OCI-LY3 (cell line): ENCODE measurements around the gene BACH2.

Experiments used
- H2AFZ ChIP-seq: fragments of 200-600, 300-600 bp; shearing (Covaris generic); 2 replicates; pipeline ENCODE4 v1.6.0; 2014; ENCODE audit warnings: antibody characterized with exemption, low read depth, low read length
- H3K27ac ChIP-seq: fragments of 200-600, 300-600 bp; sonication (generic); 2 replicates; pipeline ENCODE4 v1.5.1; 2014; ENCODE audit warnings: mild to moderate bottlenecking, low read length, moderate library complexity, mixed read lengths
- H3K27me3 ChIP-seq: fragments of 200-600, 300-600 bp; sonication (generic); 2 replicates; pipeline ENCODE4 v1.6.1; 2014; ENCODE audit warnings: low read depth, low read length, mixed read lengths
- H3K36me3 ChIP-seq: fragments of 200-600, 300-600 bp; sonication (generic); replicated peaks from 2 replicates; pipeline ENCODE3; 2014; ENCODE audit warnings: low read depth, low read length, mixed read lengths
- H3K4me1 ChIP-seq: fragments of 300-600, 200-600 bp; sonication (generic); 2 replicates; pipeline ENCODE4 v1.6.1; 2014; ENCODE audit warnings: low read length, mixed read lengths
- H3K4me2 ChIP-seq: fragments of 200-600, 300-600 bp; sonication (generic); 2 replicates; pipeline ENCODE4 v1.6.1; 2014; ENCODE audit warnings: low read length, mixed read lengths
- H3K4me3 ChIP-seq: fragments of 300-600, 200-600 bp; sonication (generic); 2 replicates; pipeline ENCODE4 v1.5.1; 2014; ENCODE audit warnings: antibody characterized with exemption, mild to moderate bottlenecking, low read length, moderate library complexity
- H3K79me2 ChIP-seq: fragments of 300-600, 200-600 bp; shearing (Covaris generic); 2 replicates; pipeline ENCODE4 v1.6.1; 2014; ENCODE audit warnings: mild to moderate bottlenecking, low read length, mixed read lengths
- H3K9ac ChIP-seq: fragments of 300-600, 200-600 bp; shearing (Covaris generic); 2 replicates; pipeline ENCODE4 v1.6.0; 2014; ENCODE audit warnings: mild to moderate bottlenecking, low read length, moderate library complexity
- H3K9me3 ChIP-seq: fragments of 200-600, 300-600 bp; shearing (Covaris generic); 2 replicates; pipeline ENCODE4 v1.6.1; 2014; ENCODE audit warnings: low read length, mixed read lengths; ENCODE audit not compliant: insufficient read depth
- H4K20me1 ChIP-seq: fragments of 200-600, 300-600 bp; sonication (generic); 2 replicates; pipeline ENCODE4 v1.6.1; 2016; ENCODE audit warnings: low read length, mixed read lengths; ENCODE audit not compliant: insufficient read depth
- EZH2phosphoT487 ChIP-seq: fragments of 200-600 bp; shearing (Covaris generic); IDR thresholded peaks from 2 replicates; pipeline ENCODE4 v1.6.1; 2018; ENCODE audit warnings: antibody characterized with exemption, mixed run types, low read depth
- TF ChIP-seq, protein P1 (sequence below): fragments of 200-600, 300-600 bp; sonication (generic); IDR thresholded peaks from 2 replicates; pipeline ENCODE4 v1.5.1; 2014; ENCODE audit warnings: antibody characterized with exemption, low read length, low read depth

Gene BACH2

DNA sequence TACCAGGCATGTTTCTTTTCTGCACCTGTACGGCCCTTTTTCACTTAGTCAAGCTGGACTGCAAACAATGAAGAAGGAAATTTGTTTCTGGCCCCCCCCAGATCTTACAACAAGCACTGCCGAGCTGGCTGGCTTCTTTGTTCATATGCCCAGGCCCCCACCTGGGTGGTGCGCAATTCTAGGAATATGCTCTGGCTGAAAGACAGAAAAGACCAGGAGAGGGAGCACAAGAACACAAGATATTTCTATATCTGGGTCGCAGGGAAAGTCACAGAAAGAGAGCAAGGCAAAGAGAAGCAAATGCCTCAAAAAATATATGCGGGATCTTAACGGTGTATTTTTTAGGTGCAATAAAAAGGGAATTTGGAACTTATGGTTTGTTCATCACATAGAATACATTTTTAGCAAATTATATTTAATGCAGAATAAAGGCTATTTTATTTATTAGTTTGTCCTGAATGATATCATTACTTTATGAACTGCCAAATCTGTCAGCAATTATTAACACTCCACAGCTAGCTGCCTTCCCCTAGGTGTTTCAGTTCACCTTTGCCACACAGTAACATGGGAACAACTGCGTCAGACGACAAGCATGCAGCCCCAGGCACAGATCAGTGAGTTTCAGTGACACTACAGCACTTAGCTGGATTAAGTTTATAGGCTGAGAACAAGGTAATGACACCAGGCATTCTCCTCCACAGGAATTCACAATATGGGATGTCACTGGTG, 325.9 kb downstream of the BACH2 start:
- H3K4me1 ChIP-seq: no peaks in the 10 kb centered on the region; the same call in 1 of the 2 replicates
- H3K4me3 ChIP-seq: no peak overlapping the region
- no peak overlapping the region for H2AFZ ChIP-seq
- H3K9ac ChIP-seq: no peak overlapping the region
- no peaks in the 10 kb centered on the region for H3K79me2 ChIP-seq
- no peak overlapping the region for H3K27ac ChIP-seq
- no peak for TF ChIP-seq EZH2phosphoT487
- TF ChIP-seq, protein P1, sequence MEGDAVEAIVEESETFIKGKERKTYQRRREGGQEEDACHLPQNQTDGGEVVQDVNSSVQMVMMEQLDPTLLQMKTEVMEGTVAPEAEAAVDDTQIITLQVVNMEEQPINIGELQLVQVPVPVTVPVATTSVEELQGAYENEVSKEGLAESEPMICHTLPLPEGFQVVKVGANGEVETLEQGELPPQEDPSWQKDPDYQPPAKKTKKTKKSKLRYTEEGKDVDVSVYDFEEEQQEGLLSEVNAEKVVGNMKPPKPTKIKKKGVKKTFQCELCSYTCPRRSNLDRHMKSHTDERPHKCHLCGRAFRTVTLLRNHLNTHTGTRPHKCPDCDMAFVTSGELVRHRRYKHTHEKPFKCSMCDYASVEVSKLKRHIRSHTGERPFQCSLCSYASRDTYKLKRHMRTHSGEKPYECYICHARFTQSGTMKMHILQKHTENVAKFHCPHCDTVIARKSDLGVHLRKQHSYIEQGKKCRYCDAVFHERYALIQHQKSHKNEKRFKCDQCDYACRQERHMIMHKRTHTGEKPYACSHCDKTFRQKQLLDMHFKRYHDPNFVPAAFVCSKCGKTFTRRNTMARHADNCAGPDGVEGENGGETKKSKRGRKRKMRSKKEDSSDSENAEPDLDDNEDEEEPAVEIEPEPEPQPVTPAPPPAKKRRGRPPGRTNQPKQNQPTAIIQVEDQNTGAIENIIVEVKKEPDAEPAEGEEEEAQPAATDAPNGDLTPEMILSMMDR: peak; percentile 55
- no peaks in the 10 kb centered on the region for H3K9me3 ChIP-seq
- no peaks in the 10 kb centered on the region for H3K36me3 ChIP-seq
- H3K4me2 ChIP-seq: no peak overlapping the region
- peaks cover 59% of the 10 kb centered on the region for H3K27me3 ChIP-seq
- H4K20me1 ChIP-seq: no peaks in the 10 kb centered on the region

DNA sequence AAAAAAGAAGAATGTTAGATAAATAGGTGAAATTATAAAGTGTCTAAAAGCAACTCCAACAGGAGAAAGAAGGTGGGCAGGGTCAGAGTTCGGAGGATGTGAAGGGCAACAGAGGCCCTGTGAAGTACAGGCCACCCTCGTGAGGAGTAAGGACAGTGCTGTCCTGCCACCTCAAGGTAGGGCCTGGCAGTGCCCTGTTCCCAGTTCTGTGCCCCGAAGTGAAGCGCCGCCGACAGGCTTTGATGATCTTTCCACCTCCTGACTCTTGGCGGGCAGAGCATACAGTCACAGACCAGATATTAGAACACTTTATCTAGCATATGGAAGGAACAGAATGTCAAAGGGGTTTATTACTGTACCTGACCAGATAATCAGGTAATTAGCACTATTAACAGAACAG, 326.6 kb downstream of the BACH2 start:
- Histone ChIP-seq H2AFZ (no peak overlapping the region), H4K20me1 (no peaks in the 10 kb centered on the region), H3K27ac (no peak overlapping the region), H3K4me1 (no peaks in the 10 kb centered on the region; the same call in 1 of the 2 replicates), H3K79me2 (no peaks in the 10 kb centered on the region), H3K4me2 (no peak overlapping the region), H3K9ac (no peak overlapping the region), H3K27me3 (peaks cover 62% of the 10 kb centered on the region), H3K36me3 (no peaks in the 10 kb centered on the region), H3K4me3 (no peak overlapping the region), H3K9me3 (no peaks in the 10 kb centered on the region)
- TF ChIP-seq, protein P1: no peak

DNA sequence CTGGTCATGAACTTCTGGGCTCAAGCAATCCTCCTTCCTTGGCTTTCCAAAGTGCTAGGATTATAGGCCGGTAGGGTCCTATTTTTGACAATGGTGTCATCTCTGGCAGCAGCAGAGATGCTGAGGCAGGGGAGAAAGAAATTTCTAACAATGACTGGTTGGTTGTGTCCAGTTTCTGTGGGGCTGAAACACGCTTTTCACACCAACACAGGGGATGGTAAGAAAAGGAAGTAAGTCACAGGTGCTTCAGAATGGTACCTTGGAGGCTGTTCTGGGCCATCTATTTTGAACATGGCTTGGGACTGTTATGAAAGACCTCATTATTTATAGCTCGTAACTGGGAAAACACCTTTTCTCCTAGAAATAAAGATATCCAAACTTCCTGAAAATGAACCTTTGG, 329.7 kb downstream of the BACH2 start:
- Histone ChIP-seq H3K9me3 (no peaks in the 10 kb centered on the region), H4K20me1 (no peaks in the 10 kb centered on the region), H3K4me2 (no peak overlapping the region), H3K27me3 (peaks cover 56% of the 10 kb centered on the region), H3K79me2 (no peaks in the 10 kb centered on the region), H3K9ac (no peak overlapping the region), H3K27ac (no peak overlapping the region), H3K36me3 (no peaks in the 10 kb centered on the region), H3K4me3 (no peak overlapping the region), H2AFZ (no peak overlapping the region), H3K4me1 (no peaks in the 10 kb centered on the region; the same call in 1 of the 2 replicates)
- TF ChIP-seq, protein P1: no peak
- no peak for TF ChIP-seq EZH2phosphoT487

DNA sequence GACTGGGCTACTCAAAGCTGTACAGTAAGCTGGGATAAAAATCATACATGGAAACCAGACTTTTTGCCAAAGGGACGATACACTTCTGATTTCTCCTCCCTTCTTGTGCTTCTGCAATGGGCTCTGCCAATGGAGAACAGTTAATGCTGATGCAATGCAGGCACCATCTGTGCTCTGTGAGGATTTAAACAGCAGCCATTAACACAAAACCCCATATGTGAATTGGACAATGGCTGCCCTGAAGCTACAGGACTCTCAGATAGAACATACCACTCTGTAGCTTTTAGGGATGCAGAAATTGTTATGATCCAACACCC, 330.5 kb downstream of the BACH2 start:
- H2AFZ ChIP-seq: no peak overlapping the region
- no peaks in the 10 kb centered on the region for H3K79me2 ChIP-seq
- no peak overlapping the region for H3K9ac ChIP-seq
- no peaks in the 10 kb centered on the region for H3K36me3 ChIP-seq
- H3K27me3 ChIP-seq: peaks cover 52% of the 10 kb centered on the region
- no peaks in the 10 kb centered on the region for H3K9me3 ChIP-seq
- H3K4me1 ChIP-seq: no peaks in the 10 kb centered on the region; the same call in 1 of the 2 replicates
- H3K4me3 ChIP-seq: no peak overlapping the region
- no peak overlapping the region for H3K4me2 ChIP-seq
- TF ChIP-seq, protein P1: no peak
- TF ChIP-seq EZH2phosphoT487: no peak
- no peaks in the 10 kb centered on the region for H4K20me1 ChIP-seq
- H3K27ac ChIP-seq: no peak overlapping the region
